Ascending aorta (tissue), 2 donors: Measurements from ENCODE around the gene CFTR. TPM values are rescaled to one million over a fixed set of nuclear protein-coding genes. Genes with fewer than 3 reads are reported as not detected.
"Not testable (repeated sequence)": the region's sequence is repeated elsewhere in the genome, so short reads cannot be mapped to it uniquely, and the experiment has no call there.

Experiments
- DNase-seq, 2 donors: peaks; one replicate each; pipeline ENCODE4 v3.0.0-alpha.2; 2019; ENCODE audit warnings: low spot score in 2 of 2
- H3K27ac ChIP-seq, 2 donors: fragments of 200-600 bp; sonication (generic); one replicate each; pipeline ENCODE4 v1.5.1; 2016 to 2017; ENCODE audit warnings: mild to moderate bottlenecking in 1 of 2
- H3K27me3 ChIP-seq: fragments of 200-600 bp; sonication (generic); one replicate; pipeline ENCODE4 v1.5.1; 2017
- H3K36me3 ChIP-seq, 2 donors: fragments of 200-600 bp; sonication (generic); one replicate each; pipeline ENCODE4 v1.5.1; 2016
- H3K4me1 ChIP-seq, 2 donors: fragments of 200-600 bp; sonication (generic); one replicate each; pipeline ENCODE4 v1.5.1; 2016 to 2017; ENCODE audit warnings: mild to moderate bottlenecking in 1 of 2
- H3K4me3 ChIP-seq, 2 donors: fragments of 200-600 bp; sonication (generic); one replicate each; pipeline ENCODE4 v1.5.1; 2016 to 2017; ENCODE audit warnings: mild to moderate bottlenecking in 1 of 2
- H3K9me3 ChIP-seq, 2 donors: fragments of 200-600 bp; sonication (generic); one replicate each; pipeline ENCODE4 v1.5.1; 2016
- CTCF ChIP-seq, 3 experiments: fragments of 200-600 bp in 2 of 3; fragments of 450-650 bp in 1 of 3; sonication (generic) in 2 of 3; IDR thresholded peaks; one replicate each; pipeline ENCODE4 v1.5.1; 2016 to 2019; ENCODE audit warnings: antibody characterized with exemption in 3 of 3, mild to moderate bottlenecking in 1 of 3, moderate library complexity in 1 of 3
- intact Hi-C: fragments of 100-400 bp; cut with DNase I; formaldehyde crosslinking; loops from one replicate; pipeline ENCODE4 v1.15.1; 2023
- total RNA-seq: library from RNA; depleted of rRNA; stranded (reverse); fragments of >200 nt; gene quantifications from one replicate; pipeline ENCODE4 v1.1.0, GENCODE V29; 2016

Gene CFTR
- total RNA-seq, 1 donor from 2014 or later: 0.21 TPM

GRCh38 chr7:117502331-117502730, 22.5 kb downstream of the CFTR start:
- no peak for DNase-seq
- TF ChIP-seq CTCF (IDR thresholded peaks at IDR 0.05): no peak
- no peaks in the 10 kb centered on the region for H3K4me1 ChIP-seq
- H3K4me3 ChIP-seq: no peak overlapping the region
- intact Hi-C loops: no loop called here
- H3K36me3 ChIP-seq: no peaks in the 10 kb centered on the region
- no peaks in the 10 kb centered on the region for H3K9me3 ChIP-seq
- H3K27me3 ChIP-seq: no peaks in the 10 kb centered on the region
- H3K27ac ChIP-seq: no peak overlapping the region

- H3K27ac ChIP-seq: no peak overlapping the region
- H3K4me3 ChIP-seq: no peak overlapping the region
- DNase-seq: no peak
- no peaks in the 10 kb centered on the region for H3K27me3 ChIP-seq
- H3K4me1 ChIP-seq: no peaks in the 10 kb centered on the region
- TF ChIP-seq CTCF (IDR thresholded peaks at IDR 0.05): no peak
- no peaks in the 10 kb centered on the region for H3K36me3 ChIP-seq
- intact Hi-C loops: no loop called here
- no peaks in the 10 kb centered on the region for H3K9me3 ChIP-seq
Observed at GRCh38 chr7:117505238-117505637, 25.4 kb downstream of the CFTR start.

- Histone ChIP-seq H3K27me3 (no peaks in the 10 kb centered on the region), H3K9me3 (no peaks in the 10 kb centered on the region), H3K4me3 (no peak overlapping the region), H3K27ac (no peak overlapping the region), H3K4me1 (no peaks in the 10 kb centered on the region), H3K36me3 (no peaks in the 10 kb centered on the region)
- TF ChIP-seq CTCF (IDR thresholded peaks at IDR 0.05): no peak
- no peak for DNase-seq
- intact Hi-C loops: no loop called here
Observed at GRCh38 chr7:117508676-117509075, 28.9 kb downstream of the CFTR start.

DNA sequence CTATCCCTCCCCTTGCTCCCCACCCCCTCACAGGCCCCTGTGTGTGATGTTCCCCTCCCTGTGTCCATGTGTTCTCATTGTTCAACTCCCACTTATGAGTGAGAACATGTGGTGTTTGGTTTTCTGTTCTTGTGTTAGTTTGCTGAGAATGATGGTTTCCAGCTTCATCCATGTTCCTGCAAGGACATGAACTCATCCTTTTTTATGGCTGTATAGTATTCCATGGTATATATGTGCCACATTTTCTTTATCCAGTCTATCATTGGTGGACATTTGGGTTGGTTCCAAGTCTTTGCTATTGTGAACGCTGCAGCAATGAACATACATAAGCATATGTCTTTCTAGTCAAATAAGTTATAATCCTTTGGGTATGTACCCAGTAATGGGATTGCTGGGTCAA, 37.4 kb downstream of the CFTR start:
- H3K9me3 ChIP-seq, H3K4me3 ChIP-seq, intact Hi-C loops, DNase-seq, H3K4me1 ChIP-seq, H3K27me3 ChIP-seq, H3K36me3 ChIP-seq, H3K27ac ChIP-seq: not testable (repeated sequence)

DNA sequence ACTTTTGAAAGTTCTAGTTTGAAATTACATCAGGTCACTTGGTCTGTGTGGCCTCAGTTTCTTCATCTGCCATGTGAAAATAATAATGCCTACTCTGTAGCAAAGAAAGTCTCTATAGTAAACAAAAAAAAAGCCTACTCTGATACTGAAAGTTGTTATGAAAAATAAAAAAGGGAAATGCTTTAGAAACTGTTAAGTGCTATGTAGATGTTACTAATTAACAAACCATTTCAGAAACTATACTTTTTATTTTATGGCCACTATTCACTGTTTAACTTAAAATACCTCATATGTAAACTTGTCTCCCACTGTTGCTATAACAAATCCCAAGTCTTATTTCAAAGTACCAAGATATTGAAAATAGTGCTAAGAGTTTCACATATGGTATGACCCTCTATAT, 50.6 kb downstream of the CFTR start:
- no peak for TF ChIP-seq CTCF (IDR thresholded peaks at IDR 0.05)
- no peaks in the 10 kb centered on the region for H3K27me3 ChIP-seq
- DNase-seq: no peak
- H3K27ac ChIP-seq: no peak overlapping the region
- H3K9me3 ChIP-seq: no peaks in the 10 kb centered on the region
- no peaks in the 10 kb centered on the region for H3K4me1 ChIP-seq
- intact Hi-C loops: no loop called here
- H3K36me3 ChIP-seq: no peaks in the 10 kb centered on the region
- no peak overlapping the region for H3K4me3 ChIP-seq

- intact Hi-C loops: no loop called here
- no peak for DNase-seq
- TF ChIP-seq CTCF (IDR thresholded peaks at IDR 0.05): no peak
- no peaks in the 10 kb centered on the region for H3K36me3 ChIP-seq
- no peak overlapping the region for H3K27ac ChIP-seq
- H3K27me3 ChIP-seq: no peaks in the 10 kb centered on the region
- H3K4me1 ChIP-seq: no peaks in the 10 kb centered on the region
- H3K4me3 ChIP-seq: no peak overlapping the region
- no peaks in the 10 kb centered on the region for H3K9me3 ChIP-seq
Observed at GRCh38 chr7:117531595-117532244, 51.9 kb downstream of the CFTR start.
